Measurements from ENCODE around the gene UQCRH.
A peak's percentile ranks its signal among the peaks of the same experiment; 100 is the strongest.
"Not testable (repeated sequence)": the region's sequence is repeated elsewhere in the genome, so short reads cannot be mapped to it uniquely, and the experiment has no call there.

UQCRH gene

GRCh38 chr1:46334030-46334384 is 30.5 kb downstream of the UQCRH start:
- no peak for DNase-seq

DNA sequence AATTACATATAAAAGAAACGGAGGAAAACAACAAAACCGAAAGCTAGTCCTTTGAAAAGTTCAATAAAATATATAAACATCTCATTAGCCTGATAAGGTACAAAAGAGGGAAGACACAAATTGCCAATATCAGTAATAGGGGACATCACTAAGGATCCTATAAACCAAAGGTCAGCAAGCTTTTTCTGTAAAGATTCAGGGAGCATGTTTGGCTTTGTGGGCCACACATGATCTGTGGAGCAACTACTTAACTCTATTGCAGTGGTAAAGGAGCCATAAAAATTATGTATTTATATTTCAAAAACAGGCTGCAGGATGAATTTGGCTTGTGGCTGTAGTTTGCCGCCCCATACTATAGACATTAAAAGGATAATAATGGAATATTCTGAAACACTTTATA is 31.6 kb downstream of the UQCRH start:
- no peak for DNase-seq

DNA sequence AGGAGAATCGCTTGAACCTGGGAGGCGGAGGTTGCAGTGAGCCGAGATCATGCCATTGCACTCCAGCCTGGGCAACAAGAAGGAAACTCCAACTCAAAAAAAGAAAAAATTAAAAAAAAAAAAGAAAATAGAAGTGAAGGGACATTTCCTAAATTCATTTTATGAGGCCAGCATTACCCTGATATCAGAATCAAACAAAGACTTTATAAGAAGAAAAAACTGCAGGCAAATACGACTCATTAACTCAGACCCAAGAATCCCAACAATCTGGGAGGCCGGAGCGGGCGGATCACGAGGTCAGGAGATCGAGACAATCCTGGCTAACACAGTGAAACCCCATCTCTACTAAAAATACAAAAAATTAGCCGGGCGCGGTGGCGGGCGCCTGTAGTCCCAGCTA is 33.9 kb downstream of the UQCRH start:
- not testable (repeated sequence) for DNase-seq

DNA sequence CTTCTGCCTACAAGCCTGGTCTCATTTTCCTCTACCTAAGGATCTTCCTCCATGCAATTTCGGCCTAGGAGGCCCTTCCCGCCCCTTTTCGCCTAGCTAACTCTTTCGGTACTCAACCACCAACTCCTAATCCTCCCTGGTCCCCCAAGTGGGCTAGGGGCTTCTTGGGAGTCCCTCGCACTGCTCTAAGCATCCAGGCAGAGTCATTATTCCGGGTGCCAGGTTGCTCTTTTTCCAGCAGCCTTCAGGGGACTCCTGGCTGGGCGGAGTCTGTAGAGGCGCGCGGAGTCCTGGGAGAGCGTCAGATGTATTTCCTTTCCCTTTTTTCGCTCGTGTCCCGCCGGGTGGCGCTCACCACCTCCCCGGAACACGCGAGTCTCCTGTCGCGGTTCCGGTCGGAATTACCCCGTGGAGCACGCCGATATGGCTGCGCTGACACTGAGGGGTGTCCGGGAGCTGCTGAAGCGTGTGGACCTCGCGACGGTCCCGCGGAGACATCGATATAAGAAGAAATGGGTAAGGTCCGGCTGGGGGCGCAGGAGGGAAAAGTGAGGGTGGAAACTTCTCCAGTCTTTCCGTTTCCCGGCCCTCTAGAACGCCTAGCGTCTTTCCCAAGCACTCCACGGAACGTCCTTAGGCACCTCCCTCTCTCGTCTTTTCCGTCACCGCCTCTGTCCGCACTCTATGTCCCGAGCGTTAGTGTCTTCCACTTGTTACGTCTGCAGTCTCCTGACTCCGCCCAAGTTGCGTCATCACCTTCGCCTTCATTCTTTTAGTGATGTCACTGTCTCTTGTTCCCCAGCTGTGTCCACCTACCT is 37.1 kb downstream of the UQCRH start, which contains the start of gene NSUN4:
Gene NSUN4 (plus strand): TSS at position 404 of the 818 bp plus-strand sequence. CDS start 20 bp downstream, at position 424.
- peak; percentile 78 for DNase-seq

DNA sequence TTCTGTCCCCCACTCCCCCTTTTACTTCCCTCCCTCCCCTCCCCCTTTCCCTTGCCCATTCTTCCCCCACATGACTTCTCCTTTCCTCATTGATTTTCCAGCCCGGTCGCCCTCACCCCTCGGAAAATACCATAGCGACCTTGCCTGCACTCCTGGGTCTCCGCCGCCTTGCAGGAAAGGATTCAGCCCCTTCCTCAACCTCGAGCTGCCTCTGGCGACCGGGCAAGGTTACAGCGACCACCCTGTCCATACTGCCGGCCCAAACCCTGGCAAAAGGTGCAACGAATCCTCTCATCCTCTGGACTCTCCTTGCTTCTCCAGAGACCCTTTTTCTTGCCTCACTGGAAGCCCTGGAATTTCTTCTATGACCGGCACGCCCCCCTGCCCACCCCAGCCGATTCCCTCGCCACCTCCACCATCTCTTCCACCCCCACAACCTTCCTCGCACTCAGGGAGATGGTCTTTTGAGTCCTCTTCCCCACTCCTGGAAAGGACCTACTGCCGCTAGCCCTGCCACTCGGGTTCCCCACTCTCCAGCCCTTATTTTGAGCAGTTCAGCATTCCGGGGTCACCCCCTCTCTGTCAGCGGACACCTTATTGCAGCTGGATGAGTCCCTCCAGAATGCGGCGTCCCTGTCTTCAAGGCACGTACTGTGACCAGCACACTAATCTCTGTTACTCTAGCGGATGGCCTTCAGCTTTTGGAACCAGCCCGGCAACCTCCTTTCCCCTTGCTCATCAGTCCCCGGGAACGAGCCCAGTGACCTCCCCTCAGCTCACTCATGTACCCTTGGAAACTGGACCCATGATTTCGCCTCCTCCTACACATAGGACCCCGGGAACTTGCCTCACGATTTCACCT is 38.0 kb downstream of the UQCRH start:
- no peak for DNase-seq

DNA sequence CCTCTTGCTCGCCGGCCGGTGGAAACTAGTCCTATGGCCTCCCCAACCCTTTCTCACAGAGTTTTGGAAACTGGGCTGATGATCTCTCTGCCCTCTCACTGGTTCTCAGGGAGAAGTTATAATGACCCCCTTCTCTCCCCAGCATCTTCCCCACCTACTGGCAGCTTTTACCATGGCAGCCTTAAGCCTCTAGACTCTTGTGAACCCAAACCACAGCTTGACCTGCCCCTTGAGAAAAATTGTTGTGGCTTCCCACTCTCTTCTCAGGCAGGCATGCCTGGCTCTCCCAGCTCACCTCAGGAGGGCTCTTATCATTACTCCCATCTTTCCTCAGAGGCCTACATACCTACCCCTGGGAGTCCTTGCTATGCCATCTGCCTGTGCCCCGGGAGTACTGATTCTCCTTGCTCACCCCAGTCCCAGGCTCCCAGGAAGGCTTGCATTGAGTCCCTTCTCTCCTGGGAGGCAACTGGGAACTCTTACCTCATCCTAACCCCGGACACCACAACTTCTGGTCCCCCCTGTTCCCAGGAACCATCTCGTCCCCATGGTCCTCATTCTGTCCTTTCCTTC is 38.7 kb downstream of the UQCRH start:
- DNase-seq: no peak

GRCh38 chr1:46342677-46343350 is 39.3 kb downstream of the UQCRH start:
- DNase-seq: no peak

- DNase-seq: no peak
These were observed 39.8 kb downstream of the UQCRH start for GRCh38 chr1:46343351-46343695.

GRCh38 chr1:46343705-46344104 is 40.2 kb downstream of the UQCRH start:
- no peak for DNase-seq

DNA sequence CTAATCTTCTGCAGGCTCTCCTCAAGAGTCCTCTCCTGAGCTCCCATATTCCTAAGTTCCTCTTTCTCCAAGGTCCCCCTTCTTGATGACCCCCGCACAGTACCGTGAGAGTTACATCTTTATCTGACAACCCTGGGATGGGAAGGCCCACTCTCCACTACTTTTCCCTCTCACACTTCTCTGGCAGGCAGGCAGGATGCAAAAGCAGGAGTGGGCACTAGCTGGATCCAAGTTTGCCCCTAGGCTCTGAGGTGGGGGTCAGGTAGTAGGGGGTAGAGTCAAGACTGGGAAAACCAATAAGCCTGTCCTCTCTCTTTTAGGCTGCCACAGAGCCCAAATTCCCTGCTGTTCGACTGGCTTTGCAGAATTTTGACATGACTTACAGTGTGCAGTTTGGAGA is 41.0 kb downstream of the UQCRH start:
- DNase-seq: no peak

- DNase-seq: no peak
These were observed 41.8 kb downstream of the UQCRH start for GRCh38 chr1:46345281-46345680.

DNA sequence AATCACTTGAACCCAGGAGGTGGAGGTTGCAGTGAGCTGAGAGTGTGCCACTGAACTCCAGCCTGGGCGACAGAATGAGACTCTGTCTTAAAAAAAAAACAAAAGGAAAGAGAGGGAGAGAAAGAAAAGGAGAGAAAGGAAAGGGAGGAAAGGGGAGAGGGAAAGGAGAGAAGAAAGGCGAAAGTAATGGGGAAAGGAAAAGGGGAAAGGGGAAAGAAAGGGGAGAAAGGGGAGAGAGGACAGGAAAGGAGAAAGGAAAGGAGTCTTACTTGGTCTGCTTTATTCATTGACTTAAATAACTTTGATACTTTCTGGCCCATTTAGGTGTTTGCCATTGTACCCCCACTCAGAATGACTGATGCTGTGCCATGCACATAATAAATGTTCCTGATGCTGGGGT is 48.9 kb downstream of the UQCRH start:
- DNase-seq: no peak

DNA sequence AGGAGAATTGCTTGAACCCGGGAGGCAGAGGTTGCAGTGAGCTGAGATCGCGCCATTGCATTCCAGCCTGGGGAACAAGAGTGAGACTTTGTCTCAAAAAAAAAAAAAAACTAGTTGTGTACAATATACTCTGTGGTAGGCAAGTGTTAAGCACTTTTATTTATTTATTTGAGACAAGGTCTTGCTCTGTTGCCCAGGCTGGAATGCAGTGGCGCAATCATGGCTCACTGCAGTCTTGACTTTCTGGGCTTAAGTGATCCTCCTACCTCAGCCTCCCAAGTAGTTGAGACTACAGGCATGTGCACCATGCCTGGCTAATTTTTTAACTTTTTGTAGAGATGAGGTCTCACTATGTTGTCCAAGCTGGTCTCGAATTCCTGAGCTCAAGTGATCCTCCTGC is 52.4 kb downstream of the UQCRH start:
- DNase-seq: not testable (repeated sequence)

DNA sequence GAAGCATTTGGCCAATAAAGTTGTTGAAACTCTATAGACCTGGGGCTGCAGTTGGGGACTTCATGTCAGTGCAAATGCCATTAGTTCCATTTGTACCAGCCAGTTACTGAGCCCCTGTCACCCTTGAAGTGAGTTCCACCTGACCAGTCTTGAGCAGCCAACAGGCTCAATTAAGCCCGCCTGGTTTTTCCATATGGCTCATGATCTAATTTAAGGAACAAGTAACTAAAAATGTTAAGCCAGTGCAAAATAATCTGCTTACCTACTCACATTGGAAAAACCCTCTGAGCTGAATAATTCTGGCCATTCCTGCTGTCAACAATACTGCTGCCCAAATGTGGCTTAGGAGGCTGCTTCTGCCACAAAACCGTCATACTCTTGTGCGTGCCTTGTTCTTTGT is 58.7 kb downstream of the UQCRH start:
- no peak for DNase-seq

GRCh38 chr1:46363121-46363520 is 59.6 kb downstream of the UQCRH start:
- DNase-seq: no peak

GRCh38 chr1:46364612-46365011 is 61.1 kb downstream of the UQCRH start:
- DNase-seq: no peak

DNA sequence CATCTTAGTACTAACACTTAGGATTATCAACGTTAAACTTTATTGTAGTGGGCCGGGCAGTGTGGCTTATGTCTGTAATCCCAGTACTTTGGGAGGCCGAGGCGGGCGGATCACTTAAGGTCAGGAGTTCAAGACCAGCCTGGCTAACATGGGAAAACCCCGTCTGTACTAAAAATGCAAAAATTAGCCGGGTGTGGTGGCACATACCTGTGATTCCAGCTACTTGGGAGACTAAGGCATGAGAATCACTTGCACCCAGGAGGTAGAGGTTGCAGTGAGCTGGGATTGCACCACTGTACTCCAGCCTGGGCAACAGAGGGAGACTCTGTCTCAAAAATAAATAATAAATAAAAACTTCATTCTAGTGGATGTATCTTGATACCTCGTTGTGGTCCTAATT is 62.3 kb downstream of the UQCRH start:
- not testable (repeated sequence) for DNase-seq
